Measurements from ENCODE around the gene MMP11.

- TF ChIP-seq EZH2 (IDR thresholded peaks at IDR 0.05; ENCODE audit: insufficient read depth, low read length) = no peak
- no peak for TF ChIP-seq CTCF (IDR thresholded peaks at IDR 0.05; ENCODE audit: insufficient read depth, low read depth, low read length)
These were observed 367 bp upstream of the MMP11 start for GRCh38 chr22:23772315-23772648.

Data from astrocyte (in vitro differentiated cells and primary cell).